Measurements from ENCODE around the gene PCSK9. TPM values are rescaled to one million over a fixed set of nuclear protein-coding genes. Genes with fewer than 3 reads are reported as not detected.

The PCSK9 gene
- total RNA-seq, 1 experiment from 2014 or later = not detected

GRCh38 chr1:55040083-55040932, 960 bp downstream of the PCSK9 start:
- no peak overlapping the region for H3K27ac Mint-ChIP-seq (ENCODE audit: low read depth, unreplicated experiment)
- DNase-seq (ENCODE audit: unreplicated experiment) = no peak
- no peak overlapping the region for H3K4me3 Mint-ChIP-seq (ENCODE audit: unreplicated experiment)
- ChIA-PET CTCF (interaction anchor here (0.7 kb wide), 1 partner anchor 95 kb away, joined by 3 read pairs; no protein-coding TSS in a partner anchor), POLR2A (no interaction called here)
- no TSS peak for BruUV-seq (replicated peaks)
- no peak for TF ChIP-seq CTCF (IDR thresholded peaks at IDR 0.05; ENCODE audit: unreplicated experiment)
- intact Hi-C loops (cut with micrococcal nuclease) = no loop called here
- H3K9me3 Mint-ChIP-seq (ENCODE audit: unreplicated experiment) = no peaks in the 10 kb centered on the region
- peaks cover 64% of the 10 kb centered on the region for H3K27me3 Mint-ChIP-seq (ENCODE audit: insufficient read depth, unreplicated experiment)
- no peaks in the 10 kb centered on the region for H3K36me3 Mint-ChIP-seq (ENCODE audit: insufficient read depth, unreplicated experiment)
- H3K4me1 Mint-ChIP-seq (ENCODE audit: insufficient read depth, unreplicated experiment) = no peaks in the 10 kb centered on the region

GRCh38 chr1:55040933-55041494, 1.7 kb downstream of the PCSK9 start:
- H3K27ac Mint-ChIP-seq (ENCODE audit: low read depth, unreplicated experiment) = no peak overlapping the region
- TF ChIP-seq CTCF (IDR thresholded peaks at IDR 0.05; ENCODE audit: unreplicated experiment) = no peak
- no peaks in the 10 kb centered on the region for H3K36me3 Mint-ChIP-seq (ENCODE audit: insufficient read depth, unreplicated experiment)
- intact Hi-C loops (cut with micrococcal nuclease) = no loop called here
- CTCF ChIA-PET = interaction anchor here (0.7 kb wide), 1 partner anchor 96 kb away, joined by 3 read pairs; no protein-coding TSS in a partner anchor
- no TSS peak for BruUV-seq (replicated peaks)
- H3K27me3 Mint-ChIP-seq (ENCODE audit: insufficient read depth, unreplicated experiment) = peaks cover 56% of the 10 kb centered on the region
- POLR2A ChIA-PET = no interaction called here
- DNase-seq (ENCODE audit: unreplicated experiment) = no peak
- H3K4me1 Mint-ChIP-seq (ENCODE audit: insufficient read depth, unreplicated experiment) = no peaks in the 10 kb centered on the region
- H3K4me3 Mint-ChIP-seq (ENCODE audit: unreplicated experiment) = no peak overlapping the region
- no peaks in the 10 kb centered on the region for H3K9me3 Mint-ChIP-seq (ENCODE audit: unreplicated experiment)

GRCh38 chr1:55041613-55042012, 2.3 kb downstream of the PCSK9 start:
- no peaks in the 10 kb centered on the region for H3K36me3 Mint-ChIP-seq (ENCODE audit: insufficient read depth, unreplicated experiment)

More at GRCh38 chr1:55041613-55042012, 2.3 kb downstream of the PCSK9 start:
- Mint-ChIP-seq H3K27me3 (ENCODE audit: insufficient read depth, unreplicated experiment) (peaks cover 51% of the 10 kb centered on the region), H3K4me3 (ENCODE audit: unreplicated experiment) (no peak overlapping the region), H3K9me3 (ENCODE audit: unreplicated experiment) (no peaks in the 10 kb centered on the region), H3K27ac (ENCODE audit: low read depth, unreplicated experiment) (no peak overlapping the region), H3K4me1 (ENCODE audit: insufficient read depth, unreplicated experiment) (no peaks in the 10 kb centered on the region)
- DNase-seq (ENCODE audit: unreplicated experiment) = no peak
- POLR2A ChIA-PET = no interaction called here
- intact Hi-C loops (cut with micrococcal nuclease) = no loop called here
- CTCF ChIA-PET = no interaction called here
- BruUV-seq (replicated peaks) = no TSS peak
- no peak for TF ChIP-seq CTCF (IDR thresholded peaks at IDR 0.05; ENCODE audit: unreplicated experiment)

Data from MCF 10A (cell line).